ENCODE results near the gene TAF4.

The TAF4 gene

DNA sequence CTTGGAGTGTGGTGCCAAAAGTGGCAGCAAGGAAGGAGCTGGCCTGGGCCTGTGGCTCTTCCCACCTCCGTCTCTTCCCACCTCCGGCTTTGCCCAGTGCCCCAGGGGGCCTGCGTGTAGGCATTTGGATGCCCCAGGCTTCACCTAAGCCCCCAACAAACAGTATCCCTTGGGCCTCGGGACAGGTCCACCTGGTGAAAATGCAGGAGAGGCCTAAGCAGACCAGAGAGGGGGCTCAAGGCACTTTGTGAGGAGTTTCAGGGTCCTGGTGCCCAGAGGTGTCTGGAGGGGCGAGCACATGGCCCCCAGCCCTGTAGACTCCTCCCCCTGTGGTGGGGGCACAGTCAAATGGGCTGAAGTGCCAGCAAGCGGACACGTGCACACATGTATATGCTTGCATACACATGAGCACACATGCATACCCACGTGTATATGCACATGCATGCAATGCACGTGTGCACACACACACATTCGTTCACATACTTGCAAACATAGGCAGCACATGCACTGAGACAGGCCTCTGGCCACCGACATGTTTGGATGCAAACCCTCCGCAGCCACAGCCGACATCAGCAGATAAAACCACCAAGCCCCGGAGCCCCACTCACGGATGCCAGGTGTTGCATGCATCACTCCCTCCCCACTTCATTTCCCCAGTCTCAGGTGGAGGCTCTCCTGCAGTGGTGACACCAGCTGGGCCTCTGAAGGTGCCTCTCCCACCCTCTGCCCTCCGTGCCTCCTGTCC lies 124.5 kb downstream of the TAF4 start:
- DNase-seq, result no peak

DNA sequence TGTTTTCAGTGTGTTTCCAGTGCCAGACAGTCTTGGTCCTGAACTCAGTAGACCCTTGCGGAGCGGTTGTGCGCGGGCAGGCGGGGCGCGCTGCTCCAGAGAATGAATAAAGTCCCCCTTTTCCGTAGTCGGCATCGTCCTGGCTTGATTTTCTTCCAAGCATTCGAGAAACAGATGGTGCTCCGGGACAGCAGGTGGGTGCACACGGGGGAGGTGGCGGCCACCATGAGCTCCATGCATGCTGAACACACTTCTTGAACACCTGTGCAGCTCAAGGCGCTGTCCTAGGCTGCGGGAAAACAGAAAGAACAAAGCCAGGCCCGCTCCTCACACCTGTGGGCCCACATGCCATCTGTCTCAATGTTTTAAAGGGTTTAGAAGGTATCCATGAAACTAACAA lies 125.2 kb downstream of the TAF4 start:
- no peak for DNase-seq

DNA sequence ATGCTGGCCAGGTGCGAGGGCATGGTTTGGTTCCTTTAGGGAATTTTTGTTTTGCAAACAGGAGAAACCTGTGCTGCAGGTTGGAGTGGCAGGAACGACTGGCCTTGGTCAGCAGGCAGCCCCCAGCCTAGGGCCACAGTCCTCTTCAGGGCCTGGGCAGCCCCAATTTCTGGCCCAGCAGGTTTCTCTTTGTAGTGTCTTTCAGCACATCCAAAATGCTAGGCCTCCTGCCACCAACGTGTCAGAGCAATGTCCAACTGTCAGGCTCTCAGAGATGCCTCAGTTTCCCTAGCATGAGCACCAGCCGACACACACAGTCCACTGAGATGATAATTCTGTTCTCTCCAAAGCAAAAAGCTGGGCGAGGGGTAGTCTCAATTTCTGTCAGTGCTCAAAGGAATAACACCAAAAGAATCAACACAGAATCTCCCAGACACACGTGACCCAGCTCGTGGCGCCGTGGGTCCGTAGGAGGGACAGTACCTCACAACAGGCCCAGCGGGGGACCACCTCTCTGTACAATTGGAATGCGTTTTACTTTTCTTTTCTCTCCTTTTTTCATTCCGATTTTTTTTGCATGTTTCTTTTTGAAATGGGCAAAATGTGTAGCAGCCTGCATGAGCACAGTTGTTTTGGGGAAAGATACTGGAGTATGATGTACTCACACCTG lies 125.9 kb downstream of the TAF4 start:
- DNase-seq, result no peak

DNA sequence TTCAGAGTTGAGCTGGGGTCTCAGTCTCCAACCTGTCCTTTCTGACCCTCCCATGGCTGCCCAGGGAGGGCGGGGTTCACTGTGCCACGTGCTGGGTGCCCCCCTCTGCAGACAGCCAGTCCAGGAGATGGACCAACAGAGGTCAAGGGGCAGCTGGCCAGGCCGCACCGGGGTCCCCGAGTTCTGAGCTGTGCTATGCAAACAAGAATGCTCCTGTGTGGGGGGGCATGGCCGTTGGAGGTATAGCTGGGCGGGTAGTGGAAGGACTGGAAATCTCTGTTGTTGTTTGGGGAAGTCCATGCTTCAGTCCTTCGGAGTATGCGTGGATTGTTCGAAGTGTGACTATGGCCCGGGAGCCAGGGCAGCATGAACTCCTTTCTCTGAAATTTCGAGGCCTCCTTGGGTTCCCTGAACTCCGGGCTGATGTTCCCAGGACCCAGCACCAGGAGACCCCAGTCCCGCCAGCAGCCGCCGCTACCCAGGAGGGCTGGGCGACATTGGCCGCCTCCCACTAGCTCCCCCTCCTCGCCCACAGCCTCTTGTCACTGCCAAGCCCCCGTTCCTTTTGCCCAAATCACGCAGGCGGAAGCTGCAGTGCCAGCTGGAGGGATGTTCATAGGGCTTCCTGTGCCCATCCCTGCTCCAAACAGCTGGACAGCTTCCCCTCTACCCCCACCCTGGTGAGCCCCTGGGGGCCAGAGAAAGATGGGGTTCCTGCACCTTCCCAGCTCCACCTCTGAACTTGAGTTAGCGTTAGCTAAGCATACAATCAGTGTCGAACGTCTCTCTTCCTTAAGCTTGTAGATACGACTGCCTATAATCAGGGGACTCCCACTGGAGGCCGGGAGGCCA lies 126.6 kb downstream of the TAF4 start:
- no peak for DNase-seq

DNA sequence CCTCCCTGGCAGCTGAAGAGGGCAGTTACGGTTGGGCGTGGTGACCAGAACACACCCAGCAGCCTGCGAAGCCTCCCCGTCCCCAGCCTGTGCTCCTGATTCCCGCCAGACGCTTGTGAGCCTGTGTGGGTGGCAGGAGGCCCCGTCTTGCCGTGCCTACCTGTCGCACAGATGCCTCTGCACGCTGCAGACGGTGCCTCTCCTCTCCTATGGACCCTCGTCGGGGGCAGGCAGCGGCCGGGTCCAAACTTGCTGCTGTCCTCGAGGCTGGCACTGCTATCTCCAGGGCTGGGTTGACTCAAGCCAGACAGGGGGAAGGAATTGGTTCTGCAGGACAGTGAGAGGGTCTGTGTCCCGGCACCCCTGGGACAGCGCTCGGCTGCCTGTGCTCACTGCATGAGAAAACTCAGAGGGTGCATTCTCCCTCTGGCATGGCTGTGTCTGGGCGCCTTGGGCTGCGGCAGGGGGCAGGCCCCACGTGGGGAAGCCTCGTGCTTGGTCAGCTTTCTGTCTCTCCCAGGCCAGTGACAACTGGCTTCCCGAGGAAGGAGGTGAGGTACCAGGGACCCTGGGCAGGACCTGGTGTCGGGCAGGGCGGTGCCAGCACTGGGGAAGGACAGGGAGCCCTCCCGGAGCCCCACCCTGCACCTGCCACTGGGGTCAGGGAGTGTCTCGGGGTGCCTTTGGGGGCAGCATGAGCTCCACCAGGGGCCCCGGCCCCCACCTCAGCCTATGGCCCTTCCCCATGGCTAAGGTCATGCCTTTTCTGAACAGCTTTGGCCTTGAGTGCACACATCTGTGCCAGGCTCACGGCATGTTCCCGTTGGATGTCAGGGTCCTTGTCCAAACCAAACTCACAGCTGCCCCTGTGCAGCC lies 127.5 kb downstream of the TAF4 start:
- no peak for DNase-seq

DNA sequence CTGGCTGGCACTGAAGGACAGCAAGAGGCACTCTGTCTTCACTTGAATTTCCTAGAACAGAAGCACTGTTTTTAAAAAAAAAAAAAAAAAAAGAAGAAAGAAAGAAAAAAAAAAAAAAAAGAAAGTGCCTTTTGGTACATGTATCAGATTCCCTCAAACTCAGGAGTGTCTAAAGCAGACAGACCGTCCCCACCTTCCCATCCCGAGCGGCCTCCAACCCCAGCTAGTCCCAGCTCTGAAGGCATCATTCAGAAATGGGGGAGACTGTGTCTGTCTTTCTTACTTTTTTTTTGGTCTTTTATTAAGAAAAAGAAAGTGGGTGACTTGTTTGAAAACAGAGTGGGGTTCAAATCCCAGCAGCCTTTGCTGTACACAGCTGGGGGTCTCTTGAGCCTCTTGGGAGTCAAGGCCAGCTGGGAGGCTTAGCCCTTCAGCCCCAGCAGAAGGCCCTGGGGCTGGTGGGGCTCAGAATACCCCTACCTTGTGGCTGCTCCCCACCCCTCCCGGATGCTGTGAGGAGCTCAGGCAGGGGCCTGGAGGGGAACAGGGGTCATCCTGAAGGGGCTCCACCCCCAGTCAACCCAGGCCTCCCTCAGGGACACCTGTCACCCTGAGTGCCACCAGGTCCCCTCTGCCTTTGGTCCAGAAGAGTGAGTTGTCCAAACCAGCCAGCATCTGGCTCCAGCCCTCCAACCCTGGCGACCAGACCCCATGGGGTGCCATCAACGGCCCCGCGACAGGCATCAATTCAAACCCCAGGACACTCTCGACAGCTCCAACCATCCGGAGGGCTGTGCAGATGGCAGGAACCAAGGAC lies 128.3 kb downstream of the TAF4 start:
- DNase-seq, result no peak

DNA sequence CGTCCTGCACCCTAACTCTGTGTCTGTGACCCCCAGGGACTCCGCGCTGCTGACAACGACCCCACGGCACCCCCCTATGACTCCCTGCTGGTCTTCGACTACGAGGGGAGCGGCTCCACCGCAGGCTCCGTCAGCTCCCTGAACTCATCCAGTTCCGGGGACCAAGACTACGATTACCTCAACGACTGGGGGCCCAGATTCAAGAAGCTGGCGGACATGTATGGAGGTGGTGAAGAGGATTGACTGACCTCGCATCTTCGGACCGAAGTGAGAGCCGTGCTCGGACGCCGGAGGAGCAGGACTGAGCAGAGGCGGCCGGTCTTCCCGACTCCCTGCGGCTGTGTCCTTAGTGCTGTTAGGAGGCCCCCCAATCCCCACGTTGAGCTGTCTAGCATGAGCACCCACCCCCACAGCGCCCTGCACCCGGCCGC lies 129.0 kb downstream of the TAF4 start:
- DNase-seq, result no peak

DNA sequence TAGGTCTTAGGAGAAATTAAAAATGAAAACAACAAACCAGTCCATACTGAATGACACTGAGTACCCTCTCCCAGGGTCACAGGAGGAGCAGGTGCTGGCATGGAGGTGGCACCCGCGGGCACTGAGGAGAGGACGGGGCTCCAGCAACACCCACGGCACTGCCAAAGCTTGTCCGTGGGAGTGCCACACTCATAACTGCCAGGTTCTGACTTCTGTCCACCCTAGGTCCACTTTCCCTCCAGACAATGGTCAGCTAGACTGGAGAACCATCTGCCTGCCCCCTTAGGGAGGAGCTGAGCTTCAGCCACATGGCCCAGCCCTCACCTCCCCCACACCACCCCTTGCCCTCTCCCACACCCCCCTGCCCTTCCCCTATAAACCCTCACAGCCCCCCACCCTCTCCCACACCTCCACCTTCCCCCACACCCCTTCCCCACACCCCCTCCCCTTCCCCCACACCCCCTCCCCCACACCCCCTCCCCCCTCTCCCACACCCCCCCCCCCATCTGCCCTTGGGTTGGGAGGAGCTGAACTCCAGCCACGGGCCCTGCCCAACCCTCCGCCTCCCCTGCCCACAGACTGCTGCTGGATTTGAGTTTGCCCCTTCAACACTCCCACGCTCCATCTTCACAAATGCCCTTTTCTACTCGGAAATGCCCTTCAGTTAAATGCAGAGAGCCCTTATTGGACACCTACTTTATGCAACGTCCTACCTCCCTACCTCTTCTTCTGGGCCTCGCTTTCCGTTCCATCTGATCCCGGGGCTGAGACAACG lies 129.6 kb downstream of the TAF4 start:
- DNase-seq, result no peak

DNA sequence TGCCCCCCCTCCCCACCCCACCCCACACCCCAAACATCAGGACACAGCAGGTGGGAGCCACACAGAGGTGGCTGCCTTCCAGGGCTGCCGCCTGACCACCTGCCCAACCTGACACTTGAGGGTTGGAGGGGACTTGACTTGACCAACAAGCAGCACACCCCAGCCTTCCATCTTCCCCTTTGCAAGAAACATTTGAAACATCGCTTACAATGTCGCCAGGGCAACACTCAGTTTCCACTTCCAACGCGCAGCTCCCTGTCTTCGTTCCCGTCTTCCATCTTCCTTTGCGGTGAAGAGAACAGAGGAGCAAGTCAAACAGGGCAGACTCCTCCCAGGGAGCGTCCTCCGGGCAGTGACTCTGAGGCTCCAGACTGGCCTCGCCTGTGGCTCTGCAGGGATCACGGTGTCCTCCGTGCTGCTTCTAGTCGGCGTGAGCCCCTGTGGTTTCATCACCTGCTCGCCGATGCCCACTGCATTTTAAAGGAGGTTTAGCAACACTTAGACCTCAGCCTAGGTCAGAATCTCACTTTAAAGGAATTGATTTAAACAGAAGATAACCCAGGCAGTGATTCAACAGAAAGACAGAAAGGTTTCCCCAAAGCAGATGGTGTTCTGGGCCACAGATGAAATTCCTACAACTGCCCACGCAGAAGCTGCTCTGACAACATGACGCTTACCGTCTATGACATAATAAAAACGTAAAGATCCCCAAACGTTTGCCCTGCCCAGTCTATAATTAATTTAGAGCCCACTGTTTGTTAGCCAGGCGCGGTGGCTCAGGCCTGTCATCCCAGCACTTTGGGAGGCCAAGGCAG lies 130.8 kb downstream of the TAF4 start:
- no peak for DNase-seq

DNA sequence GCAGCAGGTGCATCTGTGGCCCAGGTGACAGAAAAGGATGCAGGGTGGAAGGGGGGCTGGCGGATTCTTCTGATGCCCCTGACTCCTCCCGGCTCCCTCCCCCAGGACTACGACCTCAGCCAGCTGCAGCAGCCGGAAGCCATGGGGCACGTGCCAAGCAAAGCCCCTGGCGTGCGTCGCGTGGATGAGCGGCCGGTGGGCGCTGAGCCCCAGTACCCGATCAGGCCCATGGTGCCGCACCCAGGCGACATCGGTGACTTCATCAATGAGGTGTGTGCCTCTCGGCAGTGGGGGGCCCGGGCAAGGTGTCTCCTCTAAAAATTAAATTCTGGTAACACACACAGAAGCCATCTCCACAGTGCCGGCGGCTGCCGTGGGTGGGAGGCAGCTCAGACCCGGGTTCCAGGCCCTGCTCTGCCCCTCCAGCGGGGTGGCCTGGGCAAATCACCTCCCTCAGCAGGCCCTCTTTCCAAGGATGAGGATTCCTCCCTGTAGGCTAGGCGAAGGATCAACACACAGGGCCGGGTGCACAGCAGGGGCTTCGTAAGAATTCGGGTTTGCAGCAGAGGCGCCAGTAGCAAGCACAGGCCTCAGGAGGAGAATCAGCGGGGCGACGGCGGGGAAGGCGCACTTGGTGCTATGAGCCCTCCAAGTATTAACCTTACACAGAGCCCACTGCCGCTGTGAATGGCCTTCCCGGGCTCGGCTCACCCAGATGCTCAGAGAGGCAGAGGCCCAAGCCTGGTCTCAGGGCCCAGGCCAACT lies 131.5 kb downstream of the TAF4 start:
- DNase-seq, result no peak

DNA sequence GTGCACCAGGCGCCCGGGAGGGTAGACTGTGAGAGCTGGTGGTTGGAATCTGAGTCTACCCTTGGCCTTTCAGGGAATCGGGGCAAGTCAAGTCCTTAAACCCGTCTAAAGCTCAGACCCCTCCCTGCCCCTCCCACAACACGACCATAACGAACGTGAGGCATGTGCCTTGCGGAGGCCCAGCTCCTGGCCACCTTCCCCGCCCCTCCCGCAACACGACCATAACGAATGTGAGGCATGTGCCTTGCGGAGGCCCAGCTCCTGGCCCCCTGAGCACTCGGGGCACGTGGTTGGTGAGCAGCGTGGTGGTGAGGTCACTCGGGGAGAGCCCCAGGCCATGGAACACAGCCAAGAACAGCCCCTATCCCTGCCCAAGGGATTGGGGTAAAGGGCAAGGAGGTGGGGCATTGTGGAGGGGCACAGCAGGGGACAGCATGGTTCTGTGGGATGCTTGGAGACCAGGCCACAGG lies 132.2 kb downstream of the TAF4 start:
- DNase-seq, result no peak

DNA sequence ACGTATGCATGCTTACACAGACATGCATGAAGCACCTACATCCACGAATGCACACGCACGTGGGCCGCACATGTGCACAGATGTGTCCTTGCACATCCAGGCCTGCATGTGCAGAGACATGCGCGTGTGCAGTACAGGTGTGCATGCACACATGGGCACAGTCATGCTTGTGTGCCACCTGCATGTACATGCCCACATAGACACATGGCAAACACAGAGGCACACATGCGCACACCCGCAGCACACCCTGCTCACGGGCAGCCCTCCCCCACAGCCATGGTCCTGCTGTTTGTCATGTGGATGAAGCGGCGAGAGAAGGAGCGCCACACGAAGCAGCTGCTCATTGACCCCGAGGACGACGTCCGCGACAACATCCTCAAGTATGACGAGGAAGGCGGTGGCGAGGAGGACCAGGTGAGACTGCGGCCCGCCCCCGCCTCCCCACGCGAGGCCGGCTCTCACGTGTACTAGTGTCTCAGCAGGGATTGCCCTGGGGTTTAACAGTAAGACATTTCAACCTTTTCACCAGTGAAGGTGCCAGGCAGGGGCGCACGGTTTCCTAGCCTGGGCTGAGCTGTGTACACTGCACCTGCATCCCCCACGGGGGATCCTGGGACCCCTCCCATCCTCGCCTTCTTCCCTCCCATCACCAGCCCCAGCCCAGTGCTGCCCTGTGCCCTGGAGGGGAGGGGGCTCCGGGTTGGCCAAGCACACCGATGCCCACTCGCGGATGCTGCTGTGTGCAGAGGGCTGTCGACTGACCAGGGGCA lies 132.8 kb downstream of the TAF4 start:
- no peak for DNase-seq

DNA sequence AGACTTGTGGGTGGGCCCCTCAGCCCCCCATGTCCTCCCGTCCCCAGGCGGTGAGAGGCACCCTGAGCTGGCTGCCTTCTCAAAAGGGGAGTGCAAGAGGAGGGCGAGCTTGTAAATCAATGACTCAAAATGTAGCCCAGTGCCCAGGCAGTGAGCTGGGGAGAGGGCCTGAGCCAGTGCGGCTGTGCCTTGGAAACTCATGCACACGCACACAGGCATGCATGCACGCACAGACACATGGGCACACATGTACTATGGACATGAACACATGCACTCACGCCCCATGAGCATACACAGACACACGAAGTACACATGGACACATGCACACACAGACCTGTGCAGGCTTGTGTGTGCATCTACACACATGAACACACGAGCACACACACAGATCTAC lies 133.5 kb downstream of the TAF4 start:
- no peak for DNase-seq

DNA sequence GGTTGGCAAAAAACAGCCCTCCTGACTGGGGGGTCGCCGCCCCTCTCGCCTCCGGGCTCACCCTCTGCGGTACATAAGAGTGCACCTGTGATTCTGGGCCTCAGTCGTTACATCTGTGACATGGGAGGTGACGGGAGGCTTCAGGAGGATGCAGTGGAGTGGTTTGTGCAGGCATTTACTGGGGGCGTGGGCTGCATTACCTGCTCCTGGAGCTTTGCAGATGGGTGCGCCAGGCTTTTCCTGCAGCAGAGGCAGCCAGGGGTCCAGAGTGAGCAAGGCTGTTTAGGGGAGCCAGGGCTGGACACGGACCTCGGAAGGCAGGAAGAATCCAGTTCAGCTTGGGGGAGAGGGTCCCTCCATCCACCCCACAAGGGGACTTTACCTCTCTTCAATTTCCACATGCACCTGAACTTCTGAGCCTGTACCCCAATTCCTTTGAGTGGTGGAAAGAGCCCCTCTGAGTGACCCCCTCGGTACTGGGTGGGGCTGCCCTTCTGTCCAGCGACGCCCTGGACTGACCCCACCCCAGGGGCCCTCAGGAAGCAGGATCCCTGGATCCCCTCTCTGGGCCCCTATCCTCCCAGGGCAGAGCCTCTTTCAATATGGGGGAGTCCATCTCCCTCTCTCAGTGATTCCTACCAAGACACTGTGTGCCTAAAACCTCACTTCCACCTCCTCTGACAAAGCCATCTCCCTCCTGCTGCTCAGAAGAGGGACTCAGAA lies 134.0 kb downstream of the TAF4 start:
- DNase-seq, result no peak

DNA sequence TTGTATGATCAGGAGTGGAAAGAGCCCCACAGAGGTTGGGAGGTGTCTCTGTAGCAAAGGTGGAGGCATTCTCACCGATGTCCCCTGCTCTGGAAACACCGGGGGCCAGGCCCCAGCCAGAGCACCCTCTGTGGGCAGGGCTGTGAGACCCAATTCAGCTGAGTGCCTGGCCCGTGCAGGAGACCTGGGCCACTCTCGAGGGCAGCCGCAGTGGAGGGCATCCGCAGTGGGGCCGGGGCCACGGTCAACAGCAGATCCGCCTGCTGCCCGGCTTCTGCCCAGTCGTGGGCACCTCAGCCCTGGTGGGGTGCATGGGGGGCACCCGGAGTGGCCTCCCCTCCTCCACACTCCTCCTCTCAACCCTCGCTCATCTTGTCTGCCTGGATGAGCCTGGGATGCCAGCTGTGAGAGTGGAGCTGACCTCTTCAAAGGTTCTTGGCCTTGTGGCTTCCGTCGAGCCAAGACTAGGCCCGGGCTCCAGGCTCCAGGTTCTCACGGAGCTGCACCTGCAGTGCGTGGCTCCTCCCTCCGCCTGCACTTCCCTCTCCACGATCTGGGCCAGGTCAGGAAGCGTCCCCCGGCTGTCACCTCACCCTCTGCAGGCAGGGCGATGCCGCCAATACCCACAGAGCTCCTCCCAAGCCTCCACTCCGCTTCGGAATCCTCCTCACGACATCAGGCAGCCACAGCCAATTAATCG lies 134.8 kb downstream of the TAF4 start:
- DNase-seq, result no peak

DNA sequence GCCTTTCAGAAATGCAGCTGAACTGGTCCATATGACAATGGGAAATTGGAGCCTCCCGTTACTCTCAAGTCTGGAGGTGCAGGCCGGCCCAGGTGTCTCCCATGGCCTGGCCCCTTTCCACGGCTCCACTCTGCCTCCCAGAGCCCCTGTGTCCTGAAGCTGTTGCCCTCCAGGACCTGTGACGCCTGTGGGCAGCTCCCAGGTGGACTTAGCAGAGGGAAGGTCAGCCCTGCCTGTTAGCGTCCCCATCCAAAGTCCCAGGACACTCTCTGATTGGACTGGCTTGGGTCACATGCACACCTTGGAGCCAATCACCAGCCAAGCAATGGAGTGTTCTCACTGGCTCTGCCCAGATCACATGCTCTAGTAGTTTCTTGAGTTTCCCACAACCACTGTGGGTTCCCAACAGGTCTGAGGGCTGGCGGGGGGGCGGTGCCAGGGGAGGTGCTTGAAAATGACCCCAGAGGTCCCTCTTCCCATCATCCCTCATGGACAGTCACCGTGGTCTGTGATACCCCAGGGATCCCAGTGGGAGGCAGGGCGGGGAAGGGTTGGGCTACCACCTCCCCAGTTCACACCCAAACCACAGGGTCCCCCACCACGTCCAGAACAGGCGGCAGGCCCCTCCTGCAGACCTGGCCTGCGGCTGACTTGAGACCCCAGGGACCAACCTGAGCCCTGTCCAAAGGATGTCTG lies 135.6 kb downstream of the TAF4 start:
- DNase-seq, result no peak
